Mesenchymal stem cell (in vitro differentiated cells and primary cell): ENCODE data around the gene MOG.

Experiments used
- DNase-seq: peaks from one replicate; pipeline ENCODE4 v3.0.0-alpha.2; 2013
- H2AFZ ChIP-seq: one replicate; pipeline ENCODE4 v1.6.1; 2013; ENCODE audit warnings: low read depth, mild to moderate bottlenecking, control low read depth, inconsistent platforms, low read length, moderate library complexity
- H2AK5ac ChIP-seq: 2 replicates; pipeline ENCODE4 v1.6.1; 2013; ENCODE audit warnings: low read length, moderate library complexity, mild to moderate bottlenecking, inconsistent platforms; ENCODE audit not compliant: severe bottlenecking
- H2BK120ac ChIP-seq: one replicate; pipeline ENCODE4 v1.6.1; 2013; ENCODE audit warnings: low read depth, mild to moderate bottlenecking, inconsistent platforms, low read length, moderate library complexity
- H2BK12ac ChIP-seq, 2 experiments: one replicate each; pipeline ENCODE4 v1.6.1; 2013; ENCODE audit warnings: inconsistent platforms in 2 of 2, low read length in 2 of 2, mild to moderate bottlenecking in 2 of 2, moderate library complexity in 2 of 2, control low read depth in 1 of 2
- H2BK15ac ChIP-seq: one replicate; pipeline ENCODE4 v1.6.1; 2013; ENCODE audit warnings: mild to moderate bottlenecking, low read depth, inconsistent platforms; ENCODE audit not compliant: poor library complexity, severe bottlenecking
- H2BK5ac ChIP-seq: 2 replicates; pipeline ENCODE4 v1.6.1; 2013; ENCODE audit warnings: low read depth, mild to moderate bottlenecking, low read length, control low read depth, inconsistent platforms; ENCODE audit not compliant: poor library complexity, severe bottlenecking
- H3K14ac ChIP-seq, 2 experiments: one replicate each; pipeline ENCODE4 v1.6.1; 2013; ENCODE audit warnings: inconsistent platforms in 2 of 2, low read length in 2 of 2, control low read depth in 1 of 2, mild to moderate bottlenecking in 1 of 2, moderate library complexity in 1 of 2
- H3K18ac ChIP-seq, 2 experiments: one replicate each; pipeline ENCODE4 v1.6.1; 2013; ENCODE audit warnings: inconsistent platforms in 2 of 2, low read length in 2 of 2, control low read depth in 1 of 2, low read depth in 1 of 2, mild to moderate bottlenecking in 1 of 2
- H3K23ac ChIP-seq, 2 experiments: one replicate each; pipeline ENCODE4 v1.6.1; 2013; ENCODE audit warnings: inconsistent platforms in 2 of 2, low read length in 2 of 2, mild to moderate bottlenecking in 2 of 2, moderate library complexity in 2 of 2, control low read depth in 1 of 2
- H3K27ac ChIP-seq: 2 replicates; pipeline ENCODE4 v1.5.1; 2013; ENCODE audit warnings: mild to moderate bottlenecking, moderate library complexity, low read length, control low read depth, inconsistent platforms; ENCODE audit not compliant: poor library complexity, severe bottlenecking
- H3K27me3 ChIP-seq, 2 experiments: 2 replicates each; pipeline versions ENCODE4 v1.6.1 to v1.7.0; 2013; ENCODE audit warnings: low read length in 2 of 2, mild to moderate bottlenecking in 2 of 2, moderate library complexity in 2 of 2, control low read depth in 1 of 2, inconsistent platforms in 1 of 2; ENCODE audit not compliant: control insufficient read depth in 1 of 2, insufficient read depth in 1 of 2
- H3K36me3 ChIP-seq, 2 experiments: 2 replicates each; pipeline versions ENCODE4 v1.6.1 to v1.7.0; 2013; ENCODE audit warnings: low read length in 2 of 2, control low read depth in 1 of 2, inconsistent platforms in 1 of 2, low read depth in 1 of 2, mild to moderate bottlenecking in 1 of 2; ENCODE audit not compliant: insufficient read depth in 2 of 2, control insufficient read depth in 1 of 2
- H3K4ac ChIP-seq, 2 experiments: one replicate each; pipeline ENCODE4 v1.6.1; 2013; ENCODE audit warnings: inconsistent platforms in 2 of 2, low read length in 2 of 2, mild to moderate bottlenecking in 2 of 2, moderate library complexity in 2 of 2, control low read depth in 1 of 2, low read depth in 1 of 2
- H3K4me1 ChIP-seq: 2 replicates; pipeline ENCODE4 v1.6.1; 2013; ENCODE audit warnings: low read depth, low read length, control low read depth; ENCODE audit not compliant: control insufficient read depth, insufficient read depth
- H3K4me2 ChIP-seq: 2 replicates; pipeline ENCODE4 v1.6.1; 2013; ENCODE audit warnings: low read length, mild to moderate bottlenecking, inconsistent platforms; ENCODE audit not compliant: poor library complexity, severe bottlenecking
- H3K4me3 ChIP-seq, 2 experiments: 2 replicates each; pipeline versions ENCODE4 v1.5.1 to v1.7.0; 2013; ENCODE audit warnings: low read length in 2 of 2, mild to moderate bottlenecking in 2 of 2, control low read depth in 1 of 2, low read depth in 1 of 2; ENCODE audit not compliant: insufficient read depth in 1 of 2
- H3K79me1 ChIP-seq: replicated peaks from 2 replicates; pipeline ENCODE4 v1.6.1; 2013; ENCODE audit warnings: mild to moderate bottlenecking, control low read depth, low read length, inconsistent platforms; ENCODE audit not compliant: poor library complexity, severe bottlenecking
- H3K9ac ChIP-seq: 2 replicates; pipeline ENCODE4 v1.7.0; 2013; ENCODE audit warnings: mild to moderate bottlenecking, low read length, moderate library complexity
- H3K9me3 ChIP-seq: 2 replicates; pipeline ENCODE4 v1.7.0; 2013; ENCODE audit warnings: mild to moderate bottlenecking, low read length; ENCODE audit not compliant: control insufficient read depth
- H4K8ac ChIP-seq: one replicate; pipeline ENCODE4 v1.6.1; 2013; ENCODE audit warnings: inconsistent platforms, mild to moderate bottlenecking, low read length, moderate library complexity
- H4K91ac ChIP-seq: one replicate; pipeline ENCODE4 v1.6.1; 2013; ENCODE audit warnings: mild to moderate bottlenecking, low read length, inconsistent platforms
- WGBS: methylation state at CpG from one replicate; pipeline ENCODE4 v1.1.7; 2013; ENCODE audit warnings: mixed read lengths; 5-methylcytosine and 5-hydroxymethylcytosine counted together

MOG gene

GRCh38 chr6:29641430-29642148 is 15.3 kb upstream of the MOG start:
- 47% methylated on average over 3 of the region's 3 CpGs for WGBS
- Histone ChIP-seq H3K4me1 (no peaks in the 10 kb centered on the region), H3K18ac (no peak overlapping the region), H3K36me3 (no peaks in the 10 kb centered on the region), H3K27ac (no peak overlapping the region), H4K8ac (no peak overlapping the region), H3K27me3 (peaks cover 0 to 3% of the 10 kb centered on the region in 2 experiments), H4K91ac (no peak overlapping the region), H3K79me1 (no peaks in the 10 kb centered on the region), H2AFZ (no peak overlapping the region), H2BK15ac (no peak overlapping the region), H3K14ac (no peak overlapping the region), H3K9ac (no peak overlapping the region), H3K4me3 (no peak overlapping the region), H2BK12ac (no peak overlapping the region), H3K9me3 (no peaks in the 10 kb centered on the region), H3K23ac (no peak overlapping the region), H2AK5ac (no peak overlapping the region), H3K4ac (no peak overlapping the region), H3K4me2 (no peak overlapping the region), H2BK120ac (no peak overlapping the region), H2BK5ac (no peak overlapping the region)
- no peak for DNase-seq

DNA sequence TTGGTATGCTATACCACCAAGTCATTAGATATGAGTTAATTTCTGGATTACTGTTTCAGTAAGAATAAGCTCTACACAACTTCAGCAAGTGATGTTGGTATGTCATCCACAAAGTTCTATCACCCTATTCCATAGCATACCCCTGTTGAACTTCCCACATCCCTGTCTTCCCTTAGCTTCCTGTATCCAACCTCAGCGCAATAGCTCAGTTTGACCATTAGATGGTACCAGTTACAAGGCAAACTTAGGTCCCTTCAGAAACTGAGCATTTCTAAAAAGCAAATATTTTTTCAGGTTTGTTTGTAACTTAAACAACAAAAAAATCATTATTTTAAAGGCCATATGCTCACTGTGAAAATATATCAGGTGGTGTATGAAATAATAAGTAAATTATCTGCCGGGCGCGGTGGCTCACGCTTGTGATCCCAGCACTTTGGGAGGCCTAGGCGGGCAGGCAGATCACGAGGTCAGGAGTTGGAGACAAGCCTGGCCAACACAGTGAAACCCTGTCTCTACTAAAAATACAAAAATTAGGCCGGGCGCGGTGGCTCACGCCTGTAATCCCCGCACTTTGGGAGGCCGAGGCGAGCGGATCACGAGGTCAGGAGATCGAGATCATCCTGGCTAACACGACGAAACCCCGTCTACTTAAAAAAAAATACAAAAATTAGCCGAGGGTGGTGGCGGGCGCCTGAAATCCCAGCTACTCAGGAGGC is 8.8 kb upstream of the MOG start:
- H3K36me3 ChIP-seq, result no peaks in the 10 kb centered on the region
- H4K8ac ChIP-seq, result no peak overlapping the region
- no peak overlapping the region for H2BK12ac ChIP-seq
- H3K14ac ChIP-seq, result no peak overlapping the region
- H3K27me3 ChIP-seq, result peaks cover 0 to 3% of the 10 kb centered on the region in 2 experiments
- H3K9ac ChIP-seq, result no peak overlapping the region
- H3K4me3 ChIP-seq, result no peak overlapping the region
- no peak overlapping the region for H3K23ac ChIP-seq
- H3K27ac ChIP-seq, result no peak overlapping the region
- H3K79me1 ChIP-seq, result no peaks in the 10 kb centered on the region
- no peak overlapping the region for H2BK15ac ChIP-seq
- no peak overlapping the region for H3K18ac ChIP-seq
- no peak overlapping the region for H2AK5ac ChIP-seq
- no peak overlapping the region for H3K4ac ChIP-seq
- peak; percentile 49 for DNase-seq
- H3K9me3 ChIP-seq, result no peaks in the 10 kb centered on the region
- no peak overlapping the region for H2BK5ac ChIP-seq
- peaks cover 8% of the 10 kb centered on the region for H3K4me1 ChIP-seq
- H3K4me2 ChIP-seq, result no peak overlapping the region
- H4K91ac ChIP-seq, result no peak overlapping the region
- 93% methylated on average over 23 of the region's 23 CpGs for WGBS
- H2AFZ ChIP-seq, result no peak overlapping the region
- H2BK120ac ChIP-seq, result no peak overlapping the region

- Histone ChIP-seq H3K9ac (peak overlapping the region; percentile 94), H3K14ac (no peak overlapping the region)
Measured at GRCh38 chr6:29649701-29650673, 6.9 kb upstream of the MOG start.

More at GRCh38 chr6:29649701-29650673, 6.9 kb upstream of the MOG start:
- H3K4me2 ChIP-seq, result peak overlapping the region; percentile 90
- H3K36me3 ChIP-seq, result no peaks in the 10 kb centered on the region
- no peak overlapping the region for H2BK120ac ChIP-seq
- peak overlapping the region; percentile 47 for H4K8ac ChIP-seq
- no peak overlapping the region for H2BK15ac ChIP-seq
- peak overlapping the region; percentile 48 to 85 for H3K4me3 ChIP-seq
- H2AFZ ChIP-seq, result peak overlapping the region; percentile 95
- DNase-seq, result peak; percentile 96
- peaks cover 4 to 9% of the 10 kb centered on the region in 2 experiments for H3K27me3 ChIP-seq
- WGBS, result 11% methylated on average over 31 of the region's 33 CpGs
- H3K23ac ChIP-seq, result no peak overlapping the region
- H4K91ac ChIP-seq, result no peak overlapping the region
- peak overlapping the region in 1 of 2 experiments; percentile 9 for H3K4ac ChIP-seq
- peaks cover 8% of the 10 kb centered on the region for H3K4me1 ChIP-seq
- H2BK12ac ChIP-seq, result no peak overlapping the region
- H2BK5ac ChIP-seq, result no peak overlapping the region
- no peaks in the 10 kb centered on the region for H3K9me3 ChIP-seq
- H3K79me1 ChIP-seq, result no peaks in the 10 kb centered on the region
- H3K27ac ChIP-seq, result peak overlapping the region; percentile 43
- H3K18ac ChIP-seq, result peak overlapping the region in 1 of 2 experiments; percentile 46
- no peak overlapping the region for H2AK5ac ChIP-seq
